Measurements from ENCODE around the gene A3GALT2.

DNA sequence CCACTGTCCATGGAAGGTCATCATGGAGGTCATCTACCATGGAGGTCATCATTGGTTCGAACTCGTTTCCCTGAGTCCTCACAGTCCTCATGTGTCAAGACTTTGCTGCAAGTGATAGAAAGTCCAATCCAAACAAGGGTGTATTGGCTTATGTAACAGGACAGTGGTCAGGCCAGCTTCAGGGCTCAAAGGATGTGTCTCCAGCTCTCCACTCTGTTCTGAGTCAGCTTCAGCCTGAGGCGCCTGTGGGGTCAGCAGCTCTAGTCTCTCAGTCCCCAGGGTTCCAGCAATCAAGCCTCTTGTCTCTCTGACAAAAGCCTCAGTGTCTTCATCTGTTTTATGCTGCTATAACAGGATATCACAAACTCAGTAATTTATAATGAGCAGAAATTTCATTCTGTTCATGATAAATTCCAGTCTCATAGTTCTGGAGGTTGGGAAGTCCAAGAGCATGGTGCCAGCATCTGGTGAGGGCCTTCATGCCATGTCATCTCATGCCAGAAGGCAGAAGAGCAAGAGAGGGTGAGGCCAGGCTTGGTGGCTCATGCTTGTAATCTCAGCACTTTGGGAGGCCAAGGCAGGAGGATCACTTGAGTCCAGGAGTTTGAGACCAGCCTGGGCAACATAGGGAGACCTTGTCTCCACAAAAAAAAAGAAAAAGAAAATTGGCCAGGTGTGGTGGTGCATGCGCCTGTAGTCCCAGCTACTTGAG is 19.5 kb downstream of the A3GALT2 start:
- TF ChIP-seq CTCF (IDR thresholded peaks at IDR 0.05) (no peak), POLR2A (IDR thresholded peaks at IDR 0.05) (no peak)

All from uterus (tissue), 2 donors.